Prostate gland (tissue), 2 donors: ENCODE data around the gene FOXP1. TPM values are rescaled to one million over a fixed set of nuclear protein-coding genes. Genes with fewer than 3 reads are reported as not detected.
A peak's percentile ranks its signal among the peaks of the same experiment; 100 is the strongest.

ENCODE experiments used
- DNase-seq: peaks from one replicate; pipeline ENCODE4 v3.0.0-alpha.2; 2019; ENCODE audit warnings: low spot score
- H3K27ac ChIP-seq, 2 donors: fragments of 200-600 bp; sonication (generic); 2 replicates each; pipeline ENCODE4 v1.5.1; 2017 to 2019
- H3K27me3 ChIP-seq: fragments of 200-600 bp; sonication (generic); replicated peaks from 2 replicates; pipeline ENCODE4 v1.5.1; 2019; ENCODE audit not compliant: insufficient read depth
- H3K36me3 ChIP-seq, 2 donors: fragments of 200-600 bp; sonication (generic); 1 replicate in 1 of 2; 2 replicates in 1 of 2; pipeline versions ENCODE4 v1.5.1 to v1.8.1; 2017 to 2019
- H3K4me1 ChIP-seq: fragments of 200-600 bp; sonication (generic); replicated peaks from 2 replicates; pipeline ENCODE4 v1.5.1; 2019
- H3K4me3 ChIP-seq, 2 donors: fragments of 200-600 bp; sonication (generic); 2 replicates each; pipeline ENCODE4 v1.5.1; 2017 to 2019
- H3K9me3 ChIP-seq: fragments of 200-600 bp; sonication (generic); 2 replicates; pipeline ENCODE4 v1.5.1; 2017
- CTCF ChIP-seq, 4 experiments: fragments of 200-600 bp in 2 of 4; fragments of 450-650 bp in 2 of 4; sonication (generic) in 2 of 4; IDR thresholded peaks; 1 replicate in 3 of 4; 2 replicates in 1 of 4; pipeline ENCODE4 v1.5.1; 2016 to 2019; ENCODE audit warnings: antibody characterized with exemption in 4 of 4, mild to moderate bottlenecking in 2 of 4, moderate library complexity in 2 of 4
- POLR2A ChIP-seq: fragments of 450-650 bp; IDR thresholded peaks from one replicate; pipeline ENCODE4 v1.6.1; 2016; ENCODE audit warnings: antibody characterized with exemption, mild to moderate bottlenecking
- POLR2AphosphoS5 ChIP-seq: sonication (generic); formaldehyde crosslinking; IDR thresholded peaks from one replicate; pipeline ENCODE4 v1.6.1; 2017; ENCODE audit warnings: antibody characterized with exemption
- WGBS: methylation state at CpG from one replicate; pipeline ENCODE4 v1.1.5; 2018; 5-methylcytosine and 5-hydroxymethylcytosine counted together
- intact Hi-C: fragments of 100-400 bp; cut with DNase I; formaldehyde crosslinking; loops from one replicate; pipeline ENCODE4 v1.14.2; 2022
- total RNA-seq, 2 donors: library from RNA; depleted of rRNA; stranded (reverse); fragments of >200 nt; gene quantifications; one replicate each; pipeline ENCODE4 v1.1.0, GENCODE V29; 2016

FOXP1 gene
- total RNA-seq, 2 donors from 2014 or later = 133 to 156 TPM

GRCh38 chr3:71008350-71008935, 575.1 kb downstream of the FOXP1 start:
- no peak overlapping the region for H3K4me3 ChIP-seq
- H3K27ac ChIP-seq = peak overlapping the region; percentile 19 to 64
- no peaks in the 10 kb centered on the region for H3K9me3 ChIP-seq
- 76% methylated on average over 7 of the region's 7 CpGs for whole genome bisulfite sequencing
- no peaks in the 10 kb centered on the region for H3K36me3 ChIP-seq
- TF ChIP-seq POLR2A (no peak), POLR2AphosphoS5 (no peak), CTCF (IDR thresholded peaks at IDR 0.05) (no peak)
- peaks cover 18% of the 10 kb centered on the region for H3K4me1 ChIP-seq
- DNase-seq = no peak
- intact Hi-C loops = loop anchor here (10.0 kb wide), 1 partner anchor 576 kb away; the partner anchor contains the start of gene FOXP1
- no peaks in the 10 kb centered on the region for H3K27me3 ChIP-seq

GRCh38 chr3:71006810-71007785, 576.4 kb downstream of the FOXP1 start:
- 41% methylated on average over 9 of the region's 9 CpGs for WGBS
- H3K9me3 ChIP-seq = no peaks in the 10 kb centered on the region
- peaks cover 15% of the 10 kb centered on the region for H3K4me1 ChIP-seq
- H3K27me3 ChIP-seq = no peaks in the 10 kb centered on the region
- H3K27ac ChIP-seq = peak overlapping the region; percentile 19 to 64
- DNase-seq = no peak
- intact Hi-C loops = loop anchor here (10.0 kb wide), 1 partner anchor 578 kb away; the partner anchor contains the start of gene FOXP1
- H3K4me3 ChIP-seq = no peak overlapping the region
- no peaks in the 10 kb centered on the region for H3K36me3 ChIP-seq
- TF ChIP-seq CTCF (IDR thresholded peaks at IDR 0.05) (peak; percentile 14 to 60 (median 41)), POLR2A (no peak), POLR2AphosphoS5 (peak; percentile 52)

GRCh38 chr3:71005702-71006321, 577.7 kb downstream of the FOXP1 start:
- Histone ChIP-seq H3K9me3 (no peaks in the 10 kb centered on the region), H3K27ac (peak overlapping the region; percentile 27 to 61), H3K4me3 (no peak overlapping the region), H3K36me3 (no peaks in the 10 kb centered on the region), H3K27me3 (no peaks in the 10 kb centered on the region), H3K4me1 (peaks cover 11% of the 10 kb centered on the region)
- 24% methylated on average over 10 of the region's 10 CpGs for WGBS
- TF ChIP-seq POLR2AphosphoS5 (peak; percentile 25), CTCF (IDR thresholded peaks at IDR 0.05) (no peak)
- intact Hi-C loops = loop anchor here (10.0 kb wide), 1 partner anchor 579 kb away; the partner anchor contains the start of gene FOXP1
- DNase-seq = no peak

- Histone ChIP-seq H3K27ac (no peak overlapping the region), H3K27me3 (no peaks in the 10 kb centered on the region), H3K9me3 (no peaks in the 10 kb centered on the region), H3K36me3 (no peaks in the 10 kb centered on the region), H3K4me3 (no peak overlapping the region), H3K4me1 (peaks cover 10% of the 10 kb centered on the region)
- TF ChIP-seq POLR2AphosphoS5 (no peak), POLR2A (no peak), CTCF (IDR thresholded peaks at IDR 0.05) (no peak)
- intact Hi-C loops = loop anchor here (10.0 kb wide), 1 partner anchor 581 kb away; the partner anchor contains the start of gene FOXP1
- DNase-seq = no peak
- 81% methylated on average over 6 of the region's 6 CpGs for WGBS
Measured at GRCh38 chr3:71003511-71003910, 580.0 kb downstream of the FOXP1 start.
